ENCODE measurements around the gene HARBI1. TPM values are rescaled to one million over a fixed set of nuclear protein-coding genes. Genes with fewer than 3 reads are reported as not detected.

Gene HARBI1
- total RNA-seq, 1 experiment from 2014 or later = 7.6 TPM

GRCh38 chr11:46630237-46630636 lies 13.2 kb upstream of the HARBI1 start:
- H3K27ac Mint-ChIP-seq (ENCODE audit: unreplicated experiment) = no peak overlapping the region
- peaks cover 13% of the 10 kb centered on the region for H3K4me1 ChIP-seq
- POLR2A ChIA-PET = no interaction called here
- H3K27me3 ChIP-seq (replicated peaks; ENCODE audit: control insufficient read depth, insufficient read depth, low read length) = no peaks in the 10 kb centered on the region
- CTCF ChIA-PET = no interaction called here
- no peak overlapping the region for H3K4me3 ChIP-seq (ENCODE audit: low read depth, low read length)
- H3K4me3 Mint-ChIP-seq (ENCODE audit: unreplicated experiment) = no peak overlapping the region
- DNase-seq = no peak
- H3K9me3 Mint-ChIP-seq (ENCODE audit: unreplicated experiment) = no peaks in the 10 kb centered on the region
- no peaks in the 10 kb centered on the region for H3K27me3 Mint-ChIP-seq (ENCODE audit: insufficient read depth, unreplicated experiment)
- TF ChIP-seq CTCF (IDR thresholded peaks at IDR 0.05; ENCODE audit: insufficient read depth in 1 of 2, low read depth in 1 of 2, low read length in 1 of 2, severe bottlenecking in 1 of 2, unreplicated experiment in 1 of 2) = no peak
- H3K9me3 ChIP-seq = no peaks in the 10 kb centered on the region
- intact Hi-C loops (cut with micrococcal nuclease; ENCODE audit: unreplicated experiment) = no loop called here
- peaks cover 7% of the 10 kb centered on the region for H3K4me1 Mint-ChIP-seq (ENCODE audit: low read depth, unreplicated experiment)
- no peaks in the 10 kb centered on the region; the same call in 1 of the 2 replicates for H3K36me3 ChIP-seq (ENCODE audit: control insufficient read depth, insufficient read depth, low read length)
- no TSS peak for BruUV-seq (replicated peaks)
- H3K36me3 Mint-ChIP-seq (ENCODE audit: insufficient read depth, unreplicated experiment) = peaks cover 38% of the 10 kb centered on the region

GRCh38 chr11:46628961-46629360 lies 11.9 kb upstream of the HARBI1 start:
- Mint-ChIP-seq H3K27ac (ENCODE audit: unreplicated experiment) (no peak overlapping the region), H3K36me3 (ENCODE audit: insufficient read depth, unreplicated experiment) (peaks cover 50% of the 10 kb centered on the region), H3K27me3 (ENCODE audit: insufficient read depth, unreplicated experiment) (no peaks in the 10 kb centered on the region), H3K4me3 (ENCODE audit: unreplicated experiment) (no peak overlapping the region), H3K9me3 (ENCODE audit: unreplicated experiment) (no peaks in the 10 kb centered on the region), H3K4me1 (ENCODE audit: low read depth, unreplicated experiment) (peaks cover 8% of the 10 kb centered on the region)
- CTCF ChIA-PET = no interaction called here
- Histone ChIP-seq H3K4me1 (peaks cover 16% of the 10 kb centered on the region), H3K9me3 (no peaks in the 10 kb centered on the region), H3K27me3 (replicated peaks; ENCODE audit: control insufficient read depth, insufficient read depth, low read length) (no peaks in the 10 kb centered on the region), H3K4me3 (ENCODE audit: low read depth, low read length) (no peak overlapping the region), H3K36me3 (ENCODE audit: control insufficient read depth, insufficient read depth, low read length) (no peaks in the 10 kb centered on the region; the same call in 1 of the 2 replicates)
- POLR2A ChIA-PET = no interaction called here
- intact Hi-C loops (cut with micrococcal nuclease; ENCODE audit: unreplicated experiment) = no loop called here
- TF ChIP-seq CTCF (IDR thresholded peaks at IDR 0.05; ENCODE audit: insufficient read depth in 1 of 2, low read depth in 1 of 2, low read length in 1 of 2, severe bottlenecking in 1 of 2, unreplicated experiment in 1 of 2) = no peak
- DNase-seq = no peak
- no TSS peak for BruUV-seq (replicated peaks)

- no TSS peak for BruUV-seq (replicated peaks)
- CTCF ChIA-PET = no interaction called here
- peak; percentile 81 to 84 for DNase-seq
- Histone ChIP-seq H3K27me3 (replicated peaks; ENCODE audit: control insufficient read depth, insufficient read depth, low read length) (no peaks in the 10 kb centered on the region), H3K4me3 (ENCODE audit: low read depth, low read length) (no peak overlapping the region), H3K9me3 (no peaks in the 10 kb centered on the region), H3K4me1 (peaks cover 17% of the 10 kb centered on the region), H3K36me3 (ENCODE audit: control insufficient read depth, insufficient read depth, low read length) (no peaks in the 10 kb centered on the region)
- H3K36me3 Mint-ChIP-seq (ENCODE audit: insufficient read depth, unreplicated experiment) = peaks cover 46% of the 10 kb centered on the region
- peak overlapping the region; percentile 48 for H3K4me3 Mint-ChIP-seq (ENCODE audit: unreplicated experiment)
- POLR2A ChIA-PET = no interaction called here
- H3K27ac Mint-ChIP-seq (ENCODE audit: unreplicated experiment) = peak overlapping the region; percentile 80
- no peak for TF ChIP-seq CTCF (IDR thresholded peaks at IDR 0.05; ENCODE audit: insufficient read depth in 1 of 2, low read depth in 1 of 2, low read length in 1 of 2, severe bottlenecking in 1 of 2, unreplicated experiment in 1 of 2)
- peaks cover 8% of the 10 kb centered on the region for H3K4me1 Mint-ChIP-seq (ENCODE audit: low read depth, unreplicated experiment)
- H3K9me3 Mint-ChIP-seq (ENCODE audit: unreplicated experiment) = no peaks in the 10 kb centered on the region
- intact Hi-C loops (cut with micrococcal nuclease; ENCODE audit: unreplicated experiment) = no loop called here
- H3K27me3 Mint-ChIP-seq (ENCODE audit: insufficient read depth, unreplicated experiment) = no peaks in the 10 kb centered on the region
These were observed 8.4 kb upstream of the HARBI1 start for GRCh38 chr11:46625406-46625805.
